HG03521 (cell line): Measurements from ENCODE around the gene SRP14.
"Not testable (repeated sequence)": the region's sequence is repeated elsewhere in the genome, so short reads cannot be mapped to it uniquely, and the experiment has no call there.

Source experiments
- ATAC-seq: cut with Tn5 transposase; IDR thresholded peaks from one replicate; pipeline ENCODE4 v1.9.1; 2021; ENCODE audit warnings: mild to moderate bottlenecking, moderate library complexity; ENCODE audit not compliant: unreplicated experiment

Gene SRP14

GRCh38 chr15:40032125-40032839 lies 6.7 kb downstream of the SRP14 start:
- no peak for ATAC-seq

- ATAC-seq = no peak
Observed at GRCh38 chr15:40031300-40031699, 7.7 kb downstream of the SRP14 start.

GRCh38 chr15:40029979-40030893 lies 8.7 kb downstream of the SRP14 start:
- ATAC-seq = no peak

GRCh38 chr15:40028853-40029252 lies 10.1 kb downstream of the SRP14 start:
- ATAC-seq = no peak

GRCh38 chr15:40028193-40028592 lies 10.8 kb downstream of the SRP14 start:
- ATAC-seq = no peak

GRCh38 chr15:40016224-40016865 lies 22.6 kb downstream of the SRP14 start:
- no peak for ATAC-seq

GRCh38 chr15:40014390-40014789 lies 24.6 kb downstream of the SRP14 start:
- no peak for ATAC-seq

GRCh38 chr15:40013372-40013771 lies 25.6 kb downstream of the SRP14 start:
- ATAC-seq = not testable (repeated sequence)

- ATAC-seq = no peak
Observed at GRCh38 chr15:40011303-40011702, 27.7 kb downstream of the SRP14 start.

GRCh38 chr15:40010686-40011085 lies 28.3 kb downstream of the SRP14 start:
- ATAC-seq = no peak

- no peak for ATAC-seq
Observed at GRCh38 chr15:40008061-40008765, 30.8 kb downstream of the SRP14 start.

GRCh38 chr15:40006646-40007045 lies 32.3 kb downstream of the SRP14 start:
- ATAC-seq = no peak

- no peak for ATAC-seq
Observed at GRCh38 chr15:40006003-40006402, 33.0 kb downstream of the SRP14 start.

GRCh38 chr15:40003116-40003916 lies 35.7 kb downstream of the SRP14 start:
- no peak for ATAC-seq

GRCh38 chr15:40002295-40002694 lies 36.7 kb downstream of the SRP14 start:
- ATAC-seq = no peak

GRCh38 chr15:39999538-40000200 lies 39.3 kb downstream of the SRP14 start:
- ATAC-seq = no peak

- ATAC-seq = no peak
Observed at GRCh38 chr15:39998511-39999077, 40.4 kb downstream of the SRP14 start.

- ATAC-seq = no peak
Observed at GRCh38 chr15:39997639-39998038, 41.3 kb downstream of the SRP14 start.

GRCh38 chr15:39997031-39997430 lies 42.0 kb downstream of the SRP14 start:
- no peak for ATAC-seq
